Coronary artery (tissue), 2 donors: ENCODE measurements around the gene WDR91.
A peak's percentile ranks its signal among the peaks of the same experiment; 100 is the strongest.

Experiments used
- DNase-seq: peaks from one replicate; pipeline ENCODE4 v3.0.0-alpha.2; 2017; ENCODE audit warnings: low spot score
- H3K27ac ChIP-seq, 2 donors: fragments of 200-600 bp; sonication (generic); one replicate each; pipeline ENCODE4 v1.5.1; 2016 to 2019
- H3K4me3 ChIP-seq: fragments of 200-600 bp; sonication (generic); 2 replicates; pipeline ENCODE4 v1.5.1; 2016; ENCODE audit warnings: mild to moderate bottlenecking, moderate library complexity
- TF ChIP-seq, protein P1 (sequence below): fragments of 200-600 bp; sonication (generic); IDR thresholded peaks from one replicate; pipeline ENCODE4 v1.5.1; 2019; ENCODE audit warnings: antibody characterized with exemption

Gene WDR91

DNA sequence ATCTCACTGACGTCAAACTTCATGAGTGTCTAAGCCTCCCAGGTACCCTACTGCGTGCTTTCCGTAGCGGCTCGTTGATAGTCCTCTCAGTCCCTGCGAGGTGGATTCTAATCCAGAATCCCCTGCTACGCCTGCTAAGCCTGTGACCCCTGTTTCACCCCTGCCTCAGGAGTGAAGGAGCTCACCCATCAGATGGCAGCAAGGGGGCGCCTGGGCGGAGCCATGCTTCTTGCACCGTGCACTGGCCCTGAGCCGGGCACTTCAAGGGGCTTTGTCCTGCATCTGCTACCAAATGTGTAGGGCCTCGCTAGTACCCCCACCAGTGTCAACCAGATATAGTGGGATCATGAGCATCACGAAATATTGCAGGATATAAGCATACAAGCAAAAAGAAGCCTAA, 21.4 kb upstream of the WDR91 start:
- Histone ChIP-seq H3K4me3 (no peak overlapping the region), H3K27ac (no peak overlapping the region)
- no peak for DNase-seq
- TF ChIP-seq, protein P1, sequence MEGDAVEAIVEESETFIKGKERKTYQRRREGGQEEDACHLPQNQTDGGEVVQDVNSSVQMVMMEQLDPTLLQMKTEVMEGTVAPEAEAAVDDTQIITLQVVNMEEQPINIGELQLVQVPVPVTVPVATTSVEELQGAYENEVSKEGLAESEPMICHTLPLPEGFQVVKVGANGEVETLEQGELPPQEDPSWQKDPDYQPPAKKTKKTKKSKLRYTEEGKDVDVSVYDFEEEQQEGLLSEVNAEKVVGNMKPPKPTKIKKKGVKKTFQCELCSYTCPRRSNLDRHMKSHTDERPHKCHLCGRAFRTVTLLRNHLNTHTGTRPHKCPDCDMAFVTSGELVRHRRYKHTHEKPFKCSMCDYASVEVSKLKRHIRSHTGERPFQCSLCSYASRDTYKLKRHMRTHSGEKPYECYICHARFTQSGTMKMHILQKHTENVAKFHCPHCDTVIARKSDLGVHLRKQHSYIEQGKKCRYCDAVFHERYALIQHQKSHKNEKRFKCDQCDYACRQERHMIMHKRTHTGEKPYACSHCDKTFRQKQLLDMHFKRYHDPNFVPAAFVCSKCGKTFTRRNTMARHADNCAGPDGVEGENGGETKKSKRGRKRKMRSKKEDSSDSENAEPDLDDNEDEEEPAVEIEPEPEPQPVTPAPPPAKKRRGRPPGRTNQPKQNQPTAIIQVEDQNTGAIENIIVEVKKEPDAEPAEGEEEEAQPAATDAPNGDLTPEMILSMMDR: no peak

DNA sequence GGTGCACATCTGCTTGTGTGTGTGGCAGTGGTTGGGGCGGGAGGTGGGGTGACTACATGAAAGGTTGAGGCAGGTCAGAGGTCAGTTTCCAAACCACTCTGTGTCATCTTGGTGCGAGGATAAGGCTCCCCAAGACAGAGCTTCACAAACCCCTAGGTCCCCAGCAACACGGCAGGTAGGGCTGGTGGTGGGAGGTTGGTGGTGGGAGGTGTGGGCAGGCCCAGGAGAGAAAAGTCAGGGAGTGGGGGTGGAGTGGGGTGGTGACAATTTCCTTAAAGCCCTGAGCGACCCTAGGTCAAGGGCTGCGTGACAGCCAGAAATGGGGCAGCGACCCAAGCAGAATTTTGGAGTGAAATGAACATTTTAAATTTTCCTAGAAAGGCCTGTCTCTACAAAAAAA, 20.8 kb upstream of the WDR91 start:
- TF ChIP-seq, protein P1: no peak
- Histone ChIP-seq H3K4me3 (no peak overlapping the region), H3K27ac (no peak overlapping the region)
- DNase-seq: no peak

- Histone ChIP-seq H3K4me3 (no peak overlapping the region), H3K27ac (no peak overlapping the region)
- DNase-seq: no peak
- TF ChIP-seq, protein P1: no peak
These were observed 20.4 kb upstream of the WDR91 start for GRCh38 chr7:135231686-135232085.

GRCh38 chr7:135224027-135224426, 12.7 kb upstream of the WDR91 start:
- no peak for DNase-seq
- TF ChIP-seq, protein P1: no peak
- Histone ChIP-seq H3K4me3 (no peak overlapping the region), H3K27ac (no peak overlapping the region)

- no peak for DNase-seq
- no peak overlapping the region for H3K4me3 ChIP-seq
- H3K27ac ChIP-seq: no peak overlapping the region
- TF ChIP-seq, protein P1: no peak
These were observed 6.6 kb upstream of the WDR91 start for GRCh38 chr7:135217645-135218509.

- H3K27ac ChIP-seq: peak overlapping the region in 1 of 2 donors; percentile 49
These were observed 4.4 kb upstream of the WDR91 start for GRCh38 chr7:135215698-135216097.

More at GRCh38 chr7:135215698-135216097, 4.4 kb upstream of the WDR91 start:
- no peak overlapping the region for H3K4me3 ChIP-seq
- no peak for DNase-seq
- TF ChIP-seq, protein P1: no peak
